BE2C (cell line): Measurements from ENCODE around the gene MYL4.
"Not testable (repeated sequence)": the region's sequence is repeated elsewhere in the genome, so short reads cannot be mapped to it uniquely, and the experiment has no call there.

Experiments used
- DNase-seq: peaks from one replicate; pipeline ENCODE4 v3.0.0-alpha.2; 2020
- H3K27me3 ChIP-seq: fragments of 250-450 bp; sonication (Bioruptor Pico); 2 replicates; pipeline ENCODE4 v1.5.1; 2020; ENCODE audit warnings: mild to moderate bottlenecking
- H3K36me3 ChIP-seq: fragments of 250-450 bp; sonication (Bioruptor Pico); 2 replicates; pipeline ENCODE4 v1.5.1; 2020; ENCODE audit warnings: mild to moderate bottlenecking
- H3K4me1 ChIP-seq: fragments of 250-450 bp; sonication (Bioruptor Pico); 2 replicates; pipeline ENCODE4 v1.5.1; 2020
- H3K4me3 ChIP-seq: 2 replicates; pipeline ENCODE4 v1.5.1; 2011; ENCODE audit warnings: low read depth, low read length
- H3K9me3 ChIP-seq: fragments of 250-450 bp; sonication (Bioruptor Pico); 2 replicates; pipeline ENCODE4 v1.5.1; 2020
- CTCF ChIP-seq: IDR thresholded peaks from 2 replicates; pipeline ENCODE4 v1.5.1; 2012; ENCODE audit warnings: mild to moderate bottlenecking, low read depth, low read length

The MYL4 gene

GRCh38 chr17:47172696-47173565, 36.2 kb upstream of the MYL4 start:
- no peaks in the 10 kb centered on the region for H3K27me3 ChIP-seq
- peaks cover 7% of the 10 kb centered on the region for H3K4me1 ChIP-seq
- peaks cover 56% of the 10 kb centered on the region for H3K36me3 ChIP-seq
- TF ChIP-seq CTCF, result no peak
- H3K9me3 ChIP-seq, result no peaks in the 10 kb centered on the region
- H3K4me3 ChIP-seq, result no peak overlapping the region
- no peak for DNase-seq

GRCh38 chr17:47174823-47175222, 34.3 kb upstream of the MYL4 start:
- DNase-seq, H3K4me1 ChIP-seq, H3K4me3 ChIP-seq, H3K27me3 ChIP-seq, H3K9me3 ChIP-seq: not testable (repeated sequence)
- peaks cover 52% of the 10 kb centered on the region for H3K36me3 ChIP-seq

- Histone ChIP-seq H3K27me3 (no peaks in the 10 kb centered on the region), H3K4me3 (no peak overlapping the region), H3K36me3 (peaks cover 50% of the 10 kb centered on the region), H3K4me1 (peaks cover 7% of the 10 kb centered on the region), H3K9me3 (no peaks in the 10 kb centered on the region)
- TF ChIP-seq CTCF, result no peak
- no peak for DNase-seq
Measured at GRCh38 chr17:47176389-47176826, 32.7 kb upstream of the MYL4 start.

GRCh38 chr17:47177261-47177660, 31.9 kb upstream of the MYL4 start:
- H3K9me3 ChIP-seq, result no peaks in the 10 kb centered on the region
- DNase-seq, result no peak
- no peak overlapping the region for H3K4me3 ChIP-seq
- peaks cover 7% of the 10 kb centered on the region for H3K4me1 ChIP-seq
- peaks cover 47% of the 10 kb centered on the region for H3K36me3 ChIP-seq
- H3K27me3 ChIP-seq, result no peaks in the 10 kb centered on the region
- TF ChIP-seq CTCF, result no peak

GRCh38 chr17:47179141-47179540, 30.0 kb upstream of the MYL4 start:
- Histone ChIP-seq H3K36me3 (peaks cover 38% of the 10 kb centered on the region), H3K9me3 (no peaks in the 10 kb centered on the region), H3K4me1 (peaks cover 10% of the 10 kb centered on the region), H3K4me3 (no peak overlapping the region), H3K27me3 (no peaks in the 10 kb centered on the region)
- no peak for DNase-seq
- TF ChIP-seq CTCF, result no peak

GRCh38 chr17:47180337-47180736, 28.8 kb upstream of the MYL4 start:
- H3K4me1 ChIP-seq, result peaks cover 10% of the 10 kb centered on the region
- no peak for DNase-seq

GRCh38 chr17:47180988-47181387, 28.2 kb upstream of the MYL4 start:
- DNase-seq, H3K27me3 ChIP-seq, H3K4me1 ChIP-seq, H3K9me3 ChIP-seq, H3K4me3 ChIP-seq: not testable (repeated sequence)
- peaks cover 30% of the 10 kb centered on the region for H3K36me3 ChIP-seq

More at GRCh38 chr17:47180337-47180736, 28.8 kb upstream of the MYL4 start:
- H3K4me3 ChIP-seq, result no peak overlapping the region
- no peaks in the 10 kb centered on the region for H3K27me3 ChIP-seq
- peaks cover 34% of the 10 kb centered on the region for H3K36me3 ChIP-seq
- TF ChIP-seq CTCF, result no peak
- H3K9me3 ChIP-seq, result no peaks in the 10 kb centered on the region
